SK-N-MC (cell line): Measurements from ENCODE around the gene RASL11A.
"Not testable (repeated sequence)": the region's sequence is repeated elsewhere in the genome, so short reads cannot be mapped to it uniquely, and the experiment has no call there.

Experiments
- EZH2 ChIP-seq: fragments of 200-600 bp; sonication (generic); IDR thresholded peaks from one replicate; pipeline ENCODE4 v1.6.1; 2017; ENCODE audit warnings: antibody characterized with exemption
- FOXP2 ChIP-seq: optimal IDR thresholded peaks from 2 replicates; pipeline ENCODE3; 2011; ENCODE audit warnings: mild to moderate bottlenecking, moderate library complexity; ENCODE audit not compliant: insufficient read depth; ENCODE audit errors: extremely low read length, control extremely low read depth
- POLR2AphosphoS5 ChIP-seq: IDR thresholded peaks from 2 replicates; pipeline ENCODE4 v1.6.1; 2012; ENCODE audit warnings: mild to moderate bottlenecking, low read depth, low read length, borderline replicate concordance

DNA sequence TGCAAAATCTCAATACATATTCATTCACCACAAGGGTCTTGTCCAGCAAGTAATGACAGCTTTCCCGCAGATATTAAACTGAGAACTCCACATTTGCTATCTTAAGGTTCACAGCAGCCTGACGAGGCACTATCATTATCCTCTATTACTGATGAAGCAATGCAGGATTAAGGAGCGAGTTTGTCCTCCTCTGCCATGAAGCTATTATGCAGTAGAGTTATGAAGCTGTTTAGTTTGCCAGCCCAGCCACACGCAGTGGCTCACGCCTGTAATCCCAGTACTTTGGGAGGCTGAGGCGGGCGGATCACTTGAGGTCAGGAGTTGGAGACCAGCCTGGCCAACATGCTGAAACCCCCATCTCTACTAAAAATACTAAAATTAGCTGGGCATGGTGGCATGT, 29.8 kb downstream of the RASL11A start:
- TF ChIP-seq POLR2AphosphoS5, EZH2, FOXP2: not testable (repeated sequence)
